Measurements from ENCODE around the gene NSRP1. TPM values are rescaled to one million over a fixed set of nuclear protein-coding genes. Genes with fewer than 3 reads are reported as not detected.

Gene NSRP1
- total and polyA plus RNA-seq, 10 of the 15 experiments (the other 5 are each of a cell fraction or from before 2014, with no cell fraction given): 12.5 to 69.7 (median 37.8) TPM

DNA sequence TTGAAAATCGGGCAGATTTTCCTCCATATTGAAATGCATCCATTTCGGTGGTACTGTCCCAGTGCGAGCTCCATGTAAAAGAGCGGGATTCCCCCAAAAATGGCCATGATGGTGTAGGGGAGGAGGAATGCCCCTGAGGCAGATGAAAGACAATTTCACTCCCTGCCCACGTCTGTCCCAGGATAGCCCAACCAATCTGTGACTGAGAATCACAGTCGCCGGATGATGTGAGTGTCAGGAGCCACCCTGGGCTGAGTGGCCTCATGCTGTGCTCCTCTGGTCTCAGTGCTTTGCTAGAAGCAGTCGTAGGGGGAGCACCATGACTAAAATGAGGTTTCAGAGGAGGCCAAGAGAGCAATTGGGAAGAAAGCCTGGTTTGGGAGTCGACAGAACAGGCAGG is 102.2 kb downstream of the NSRP1 start:
- RAD21 ChIA-PET (ENCODE audit: unreplicated experiment): no interaction called here
- SMC1A ChIA-PET (ENCODE audit: uncharacterized antibody, unreplicated experiment): no interaction called here
- H3K36me3 ChIP-seq (ENCODE audit: control insufficient read depth in 2 of 2, insufficient read depth in 2 of 2, low read length in 1 of 2): no peaks in the 10 kb centered on the region
- 4% methylated on average over 9 of the region's 9 CpGs for WGBS (ENCODE audit: insufficient coverage, insufficient replicate concordance, low lambda C conversion rate, missing lambda C conversion rate)
- in situ Hi-C loops (cut with MboI) (no loop called here), intact Hi-C loops (cut with micrococcal nuclease; ENCODE audit: unreplicated experiment) (no loop called here)
- no peak overlapping the region for H3K4me3 ChIP-seq
- no peak overlapping the region for H3K27ac ChIP-seq (ENCODE audit: control insufficient read depth, insufficient read depth)
- DNase-seq (ENCODE audit: low read depth, low spot score) (no peak), ATAC-seq (peak; percentile 79), FAIRE-seq (peak; percentile 81)
- CTCF ChIA-PET: interaction anchor here (1.0 to 1.3 kb wide), 3 partner anchors 16 to 114 kb away, joined by 3 to 4 read pairs (median 4); no protein-coding TSS in a partner anchor
- H3K4me2 ChIP-seq (ENCODE audit: control insufficient read depth, insufficient read depth): no peak overlapping the region; the same call in none of the 2 replicates
- H3K4me1 ChIP-seq (ENCODE audit: control insufficient read depth, insufficient read depth, low read length): peaks cover 6% of the 10 kb centered on the region; the same call in 1 of the 2 replicates
- no peak overlapping the region for H3K9ac ChIP-seq (ENCODE audit: control insufficient read depth, insufficient read depth, low read length)
- no peaks in the 10 kb centered on the region for H3K9me3 ChIP-seq (replicated peaks; ENCODE audit: control insufficient read depth, insufficient read depth, low read length)
- no TSS peak for BruUV-seq (replicated peaks)
- H3K79me2 ChIP-seq (ENCODE audit: control insufficient read depth, insufficient read depth, low read length): no peaks in the 10 kb centered on the region
- POLR2A ChIA-PET: interaction anchor here (1.0 kb wide), 1 partner anchor 15 kb away, joined by 3 read pairs; no protein-coding TSS in a partner anchor
- peak overlapping the region; percentile 46 for H2AFZ ChIP-seq (ENCODE audit: control insufficient read depth, low read depth, low read length)
- H4K20me1 ChIP-seq (ENCODE audit: control insufficient read depth, insufficient read depth): no peaks in the 10 kb centered on the region
- H3K27me3 ChIP-seq (replicated peaks in 1 of 2; ENCODE audit: control insufficient read depth in 2 of 2, insufficient read depth in 2 of 2, low read length in 1 of 2): no peaks in the 10 kb centered on the region
- TF ChIP-seq IRF4 (IDR thresholded peaks at IDR 0.05; ENCODE audit: low read depth, low read length) (no peak), EED (IDR thresholded peaks at IDR 0.05; ENCODE audit: low read depth) (peak; percentile 80), MXI1 (IDR thresholded peaks at IDR 0.05; ENCODE audit: low read depth, low read length) (no peak), SUPT20H (IDR thresholded peaks at IDR 0.05; ENCODE audit: borderline replicate concordance, control insufficient read depth, low read depth, low read length) (no peak), CREM (IDR thresholded peaks at IDR 0.05; ENCODE audit: low read depth) (0 out of 2 replicates have a peak, but pooled peaks have one; percentile 17), ZZZ3 (IDR thresholded peaks at IDR 0.05; ENCODE audit: control insufficient read depth, insufficient read length, low read depth) (no peak), YY1 (IDR thresholded peaks at IDR 0.05; ENCODE audit: low read depth, low read length) (peak; percentile 52; the same call in 1 of the 2 replicates), E4F1 (IDR thresholded peaks at IDR 0.05; ENCODE audit: borderline replicate concordance, partially characterized antibody) (no peak), JUNB (IDR thresholded peaks at IDR 0.05) (no peak; the same call in 1 of the 2 replicates), SMC3 (IDR thresholded peaks at IDR 0.05; ENCODE audit: borderline replicate concordance, low read length) (no peak), POLR2AphosphoS2 (IDR thresholded peaks at IDR 0.05; ENCODE audit: low read depth, low read length) (no peak), RELA (IDR thresholded peaks at IDR 0.05; ENCODE audit: borderline replicate concordance, partially characterized antibody) (no peak), PAX5 (IDR thresholded peaks at IDR 0.05; ENCODE audit: borderline replicate concordance, low read depth, low read length) (no peak), NFYB (IDR thresholded peaks at IDR 0.05; ENCODE audit: insufficient read depth, low read depth, low read length) (no peak), LARP7 (IDR thresholded peaks at IDR 0.05) (no peak), DPF2 (IDR thresholded peaks at IDR 0.05) (no peak)
- TF ChIP-seq, protein P1, sequence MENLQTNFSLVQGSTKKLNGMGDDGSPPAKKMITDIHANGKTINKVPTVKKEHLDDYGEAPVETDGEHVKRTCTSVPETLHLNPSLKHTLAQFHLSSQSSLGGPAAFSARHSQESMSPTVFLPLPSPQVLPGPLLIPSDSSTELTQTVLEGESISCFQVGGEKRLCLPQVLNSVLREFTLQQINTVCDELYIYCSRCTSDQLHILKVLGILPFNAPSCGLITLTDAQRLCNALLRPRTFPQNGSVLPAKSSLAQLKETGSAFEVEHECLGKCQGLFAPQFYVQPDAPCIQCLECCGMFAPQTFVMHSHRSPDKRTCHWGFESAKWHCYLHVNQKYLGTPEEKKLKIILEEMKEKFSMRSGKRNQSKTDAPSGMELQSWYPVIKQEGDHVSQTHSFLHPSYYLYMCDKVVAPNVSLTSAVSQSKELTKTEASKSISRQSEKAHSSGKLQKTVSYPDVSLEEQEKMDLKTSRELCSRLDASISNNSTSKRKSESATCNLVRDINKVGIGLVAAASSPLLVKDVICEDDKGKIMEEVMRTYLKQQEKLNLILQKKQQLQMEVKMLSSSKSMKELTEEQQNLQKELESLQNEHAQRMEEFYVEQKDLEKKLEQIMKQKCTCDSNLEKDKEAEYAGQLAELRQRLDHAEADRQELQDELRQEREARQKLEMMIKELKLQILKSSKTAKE (IDR thresholded peaks at IDR 0.05; ENCODE audit: low read depth, poor library complexity, severe bottlenecking): no peak
- TF ChIP-seq, protein P2, sequence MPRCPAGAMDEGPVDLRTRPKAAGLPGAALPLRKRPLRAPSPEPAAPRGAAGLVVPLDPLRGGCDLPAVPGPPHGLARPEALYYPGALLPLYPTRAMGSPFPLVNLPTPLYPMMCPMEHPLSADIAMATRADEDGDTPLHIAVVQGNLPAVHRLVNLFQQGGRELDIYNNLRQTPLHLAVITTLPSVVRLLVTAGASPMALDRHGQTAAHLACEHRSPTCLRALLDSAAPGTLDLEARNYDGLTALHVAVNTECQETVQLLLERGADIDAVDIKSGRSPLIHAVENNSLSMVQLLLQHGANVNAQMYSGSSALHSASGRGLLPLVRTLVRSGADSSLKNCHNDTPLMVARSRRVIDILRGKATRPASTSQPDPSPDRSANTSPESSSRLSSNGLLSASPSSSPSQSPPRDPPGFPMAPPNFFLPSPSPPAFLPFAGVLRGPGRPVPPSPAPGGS (IDR thresholded peaks at IDR 0.05; ENCODE audit: borderline replicate concordance, insufficient read depth, low read depth, low read length, poor library complexity, severe bottlenecking): peak; percentile 63
- TF ChIP-seq, protein P3, sequence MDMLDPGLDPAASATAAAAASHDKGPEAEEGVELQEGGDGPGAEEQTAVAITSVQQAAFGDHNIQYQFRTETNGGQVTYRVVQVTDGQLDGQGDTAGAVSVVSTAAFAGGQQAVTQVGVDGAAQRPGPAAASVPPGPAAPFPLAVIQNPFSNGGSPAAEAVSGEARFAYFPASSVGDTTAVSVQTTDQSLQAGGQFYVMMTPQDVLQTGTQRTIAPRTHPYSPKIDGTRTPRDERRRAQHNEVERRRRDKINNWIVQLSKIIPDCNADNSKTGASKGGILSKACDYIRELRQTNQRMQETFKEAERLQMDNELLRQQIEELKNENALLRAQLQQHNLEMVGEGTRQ (IDR thresholded peaks at IDR 0.05; ENCODE audit: borderline replicate concordance, low read depth, low read length): no peak
